Measurements from ENCODE around the gene ANKRD2.

The ANKRD2 gene

GRCh38 chr10:97632949-97633884 lies 60.6 kb downstream of the ANKRD2 start, which contains the start of gene MORN4 (continued):
- peak; percentile 52 for TF ChIP-seq ZBTB10 (tag by site-specific recombination; IDR thresholded peaks at IDR 0.05)
- TF ChIP-seq SALL2 (tag by site-specific recombination; IDR thresholded peaks at IDR 0.05; ENCODE audit: borderline replicate concordance), result no peak
- 0 out of 2 replicates have a peak, but pooled peaks have one; percentile 12 for TF ChIP-seq KLF17 (tag by site-specific recombination; IDR thresholded peaks at IDR 0.05)
- peak; percentile 77 for TF ChIP-seq PATZ1 (tag by site-specific recombination; IDR thresholded peaks at IDR 0.05)
- TF ChIP-seq ZNF785 (tag by site-specific recombination; IDR thresholded peaks at IDR 0.05), result no peak
- 0 out of 2 replicates have a peak, but pooled peaks have one; percentile 35 for TF ChIP-seq HOXD13 (CRISPR knock-in tag; IDR thresholded peaks at IDR 0.05; ENCODE audit: borderline replicate concordance)
- TF ChIP-seq ZBTB8A (tag by site-specific recombination; IDR thresholded peaks at IDR 0.05), result peak; percentile 56
- TF ChIP-seq ZNF394 (tag by site-specific recombination; IDR thresholded peaks at IDR 0.05; ENCODE audit: borderline replicate concordance), result peak; percentile 28; the same call in 1 of the 2 replicates
- TF ChIP-seq KLF8 (tag by site-specific recombination; IDR thresholded peaks at IDR 0.05), result peak; percentile 75; the same call in 1 of the 2 replicates
- peak; percentile 96 for TF ChIP-seq GLIS2 (tag by site-specific recombination; IDR thresholded peaks at IDR 0.05)
- TF ChIP-seq CTCF (tag by site-specific recombination; IDR thresholded peaks at IDR 0.05), result peak; percentile 54; the same call in 1 of the 2 replicates
- peak; percentile 94 for TF ChIP-seq ZNF76 (tag by site-specific recombination; IDR thresholded peaks at IDR 0.05; ENCODE audit: borderline replicate concordance, low read depth)
- no peak for TF ChIP-seq ZNF175 (tag by site-specific recombination; IDR thresholded peaks at IDR 0.05)
- TF ChIP-seq MYNN (tag by site-specific recombination; IDR thresholded peaks at IDR 0.05; ENCODE audit: borderline replicate concordance), result peak; percentile 44; the same call in 1 of the 2 replicates
- no peak for TF ChIP-seq ZNF19 (tag by site-specific recombination; IDR thresholded peaks at IDR 0.05; ENCODE audit: low read depth)
- TF ChIP-seq ZNF692 (tag by site-specific recombination; IDR thresholded peaks at IDR 0.05), result peak; percentile 99
- 0 out of 2 replicates have a peak, but pooled peaks have one; percentile 63 for TF ChIP-seq ZNF561 (tag by site-specific recombination; IDR thresholded peaks at IDR 0.05; ENCODE audit: borderline replicate concordance)
- no peak; the same call in 1 of the 2 replicates for TF ChIP-seq ZNF24 (tag by site-specific recombination; IDR thresholded peaks at IDR 0.05)
- TF ChIP-seq TCF7L2 (IDR thresholded peaks at IDR 0.05; ENCODE audit: borderline replicate concordance, low read depth, low read length), result no peak
- peak; percentile 93 for TF ChIP-seq ZBTB17 (tag by site-specific recombination; IDR thresholded peaks at IDR 0.05)
- TF ChIP-seq HIC1 (tag by site-specific recombination; IDR thresholded peaks at IDR 0.05), result peak; percentile 99
- TF ChIP-seq ZFP37 (tag by site-specific recombination; IDR thresholded peaks at IDR 0.05), result peak; percentile 67; the same call in 1 of the 2 replicates
- TF ChIP-seq ZNF416 (tag by site-specific recombination; IDR thresholded peaks at IDR 0.05), result no peak
- 0 out of 2 replicates have a peak, but pooled peaks have one; percentile 9 for TF ChIP-seq ZNF660 (tag by site-specific recombination; IDR thresholded peaks at IDR 0.05)
- no peak for TF ChIP-seq ZNF140 (tag by site-specific recombination; IDR thresholded peaks at IDR 0.05)
- 0 out of 2 replicates have a peak, but pooled peaks have one; percentile 43 for TF ChIP-seq PRDM1 (tag by site-specific recombination; IDR thresholded peaks at IDR 0.05)
- peak; percentile 82 for TF ChIP-seq SCRT2 (tag by site-specific recombination; IDR thresholded peaks at IDR 0.05)
